GM19240 (cell line): ENCODE results near the gene AMHR2.
"Not testable (repeated sequence)": the region's sequence is repeated elsewhere in the genome, so short reads cannot be mapped to it uniquely, and the experiment has no call there.

Source experiments
- DNase-seq: peaks from one replicate; pipeline ENCODE4 v3.0.0; 2011; ENCODE audit warnings: low spot score; ENCODE audit not compliant: insufficient read length

Gene AMHR2

GRCh38 chr12:53423597-53423996, at the start of gene AMHR2:
Gene AMHR2 (plus strand): TSS chr12:53423855. CDS start chr12:53423935, 80 bp downstream.
- no peak for DNase-seq

GRCh38 chr12:53374277-53374676, 49.4 kb upstream of the AMHR2 start:
- not testable (repeated sequence) for DNase-seq

GRCh38 chr12:53376747-53377146, 46.9 kb upstream of the AMHR2 start:
- DNase-seq: no peak

- DNase-seq: no peak
Observed at GRCh38 chr12:53378222-53378621, 45.4 kb upstream of the AMHR2 start.

GRCh38 chr12:53378724-53379388, 44.8 kb upstream of the AMHR2 start:
- DNase-seq: no peak

- DNase-seq: peak; percentile 72
Observed at GRCh38 chr12:53379389-53380103, 44.1 kb upstream of the AMHR2 start.

- DNase-seq: peak; percentile 42
Observed at GRCh38 chr12:53380104-53380793, 43.4 kb upstream of the AMHR2 start, which contains the start of gene SP1. Gene SP1 (plus strand): TSS chr12:53380176. CDS start chr12:53380292, 116 bp downstream.

- DNase-seq: no peak
Observed at GRCh38 chr12:53380794-53381730, 42.6 kb upstream of the AMHR2 start.

GRCh38 chr12:53381731-53382630, 41.7 kb upstream of the AMHR2 start:
- no peak for DNase-seq

GRCh38 chr12:53383258-53383657, 40.4 kb upstream of the AMHR2 start:
- no peak for DNase-seq

GRCh38 chr12:53386381-53386780, 37.3 kb upstream of the AMHR2 start:
- not testable (repeated sequence) for DNase-seq

- no peak for DNase-seq
Observed at GRCh38 chr12:53388932-53389331, 34.7 kb upstream of the AMHR2 start.

- DNase-seq: no peak
Observed at GRCh38 chr12:53389702-53390101, 34.0 kb upstream of the AMHR2 start.

- DNase-seq: no peak
Observed at GRCh38 chr12:53391724-53392123, 31.9 kb upstream of the AMHR2 start.

GRCh38 chr12:53399896-53400295, 23.8 kb upstream of the AMHR2 start:
- DNase-seq: no peak

- not testable (repeated sequence) for DNase-seq
Observed at GRCh38 chr12:53402351-53402750, 21.3 kb upstream of the AMHR2 start.

- no peak for DNase-seq
Observed at GRCh38 chr12:53402871-53403270, 20.8 kb upstream of the AMHR2 start.

- no peak for DNase-seq
Observed at GRCh38 chr12:53410951-53411350, 12.7 kb upstream of the AMHR2 start.

GRCh38 chr12:53413485-53414204, 10.0 kb upstream of the AMHR2 start:
- DNase-seq: no peak
